HFFc6 (cell line): Measurements from ENCODE around the gene EEFSEC. TPM values are rescaled to one million over a fixed set of nuclear protein-coding genes. Genes with fewer than 3 reads are reported as not detected.

ENCODE experiments used
- DNase-seq: peaks from one replicate; pipeline ENCODE4 v3.0.0-alpha.2; 2018
- H3K27ac Mint-ChIP-seq: 2 replicates; pipeline ENCODE4 v1.8.0; 2020; ENCODE audit warnings: mild to moderate bottlenecking, mixed read lengths
- H3K27me3 Mint-ChIP-seq: 2 replicates; pipeline ENCODE4 v1.8.0; 2021; ENCODE audit warnings: mild to moderate bottlenecking, moderate library complexity, mixed read lengths; ENCODE audit not compliant: insufficient read depth
- H3K36me3 Mint-ChIP-seq: 2 replicates; pipeline ENCODE4 v1.8.0; 2021; ENCODE audit warnings: low read depth, mixed read lengths
- H3K4me1 Mint-ChIP-seq: 2 replicates; pipeline ENCODE4 v1.8.0; 2020; ENCODE audit warnings: low read depth, mixed read lengths
- H3K4me3 Mint-ChIP-seq: 2 replicates; pipeline ENCODE4 v1.8.0; 2020; ENCODE audit warnings: mild to moderate bottlenecking, moderate library complexity, mixed read lengths
- H3K9me3 Mint-ChIP-seq: 2 replicates; pipeline ENCODE4 v1.8.0; 2020; ENCODE audit warnings: mild to moderate bottlenecking, mixed read lengths
- total RNA-seq, 6 experiments: library from RNA; stranded (reverse); fragmentation: NEBNext Ultra II Directional; extraction: Animal tissue kit (Norgen Biotek cat#: 25700); gene quantifications; 2 replicates in 1 of 6; 3 replicates in 5 of 6; pipeline ENCODE4 v1.2.3, GENCODE V29; 2021
- TF ChIP-seq, protein P1 (sequence below): fragments of 200-600 bp; sonication (generic); IDR thresholded peaks from 2 replicates; pipeline ENCODE4 v1.5.0; 2021; ENCODE audit warnings: antibody characterized with exemption, mild to moderate bottlenecking

The EEFSEC gene
- total RNA-seq, 6 experiments from 2014 or later: 8.2 to 11.6 (median 11.0) TPM

DNA sequence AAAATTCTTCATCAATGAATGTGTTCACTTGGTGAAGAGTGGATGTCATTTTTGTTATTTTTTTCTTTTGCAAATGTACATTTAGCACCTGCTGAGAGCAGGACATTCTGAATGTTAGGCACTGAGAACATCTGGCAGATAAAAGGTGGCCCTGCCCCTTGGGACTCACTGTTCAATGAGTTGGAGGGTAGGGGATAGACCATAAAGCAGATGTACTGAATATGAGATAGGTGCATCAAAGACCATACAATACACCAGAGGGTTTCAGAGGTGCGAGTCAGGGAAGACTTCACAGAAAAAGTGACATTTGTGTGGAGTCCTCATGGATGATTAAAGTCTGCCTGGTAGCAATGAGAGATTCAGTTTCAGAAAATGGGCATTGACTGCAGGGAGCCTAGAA, 34.2 kb downstream of the EEFSEC start:
- no peak overlapping the region for H3K27ac Mint-ChIP-seq
- H3K4me3 Mint-ChIP-seq: no peak overlapping the region
- DNase-seq: no peak
- no peaks in the 10 kb centered on the region for H3K9me3 Mint-ChIP-seq
- TF ChIP-seq, protein P1, sequence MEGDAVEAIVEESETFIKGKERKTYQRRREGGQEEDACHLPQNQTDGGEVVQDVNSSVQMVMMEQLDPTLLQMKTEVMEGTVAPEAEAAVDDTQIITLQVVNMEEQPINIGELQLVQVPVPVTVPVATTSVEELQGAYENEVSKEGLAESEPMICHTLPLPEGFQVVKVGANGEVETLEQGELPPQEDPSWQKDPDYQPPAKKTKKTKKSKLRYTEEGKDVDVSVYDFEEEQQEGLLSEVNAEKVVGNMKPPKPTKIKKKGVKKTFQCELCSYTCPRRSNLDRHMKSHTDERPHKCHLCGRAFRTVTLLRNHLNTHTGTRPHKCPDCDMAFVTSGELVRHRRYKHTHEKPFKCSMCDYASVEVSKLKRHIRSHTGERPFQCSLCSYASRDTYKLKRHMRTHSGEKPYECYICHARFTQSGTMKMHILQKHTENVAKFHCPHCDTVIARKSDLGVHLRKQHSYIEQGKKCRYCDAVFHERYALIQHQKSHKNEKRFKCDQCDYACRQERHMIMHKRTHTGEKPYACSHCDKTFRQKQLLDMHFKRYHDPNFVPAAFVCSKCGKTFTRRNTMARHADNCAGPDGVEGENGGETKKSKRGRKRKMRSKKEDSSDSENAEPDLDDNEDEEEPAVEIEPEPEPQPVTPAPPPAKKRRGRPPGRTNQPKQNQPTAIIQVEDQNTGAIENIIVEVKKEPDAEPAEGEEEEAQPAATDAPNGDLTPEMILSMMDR: no peak
- H3K36me3 Mint-ChIP-seq: no peaks in the 10 kb centered on the region
- H3K4me1 Mint-ChIP-seq: peaks cover 30% of the 10 kb centered on the region
- no peaks in the 10 kb centered on the region; the same call in 1 of the 2 replicates for H3K27me3 Mint-ChIP-seq

DNA sequence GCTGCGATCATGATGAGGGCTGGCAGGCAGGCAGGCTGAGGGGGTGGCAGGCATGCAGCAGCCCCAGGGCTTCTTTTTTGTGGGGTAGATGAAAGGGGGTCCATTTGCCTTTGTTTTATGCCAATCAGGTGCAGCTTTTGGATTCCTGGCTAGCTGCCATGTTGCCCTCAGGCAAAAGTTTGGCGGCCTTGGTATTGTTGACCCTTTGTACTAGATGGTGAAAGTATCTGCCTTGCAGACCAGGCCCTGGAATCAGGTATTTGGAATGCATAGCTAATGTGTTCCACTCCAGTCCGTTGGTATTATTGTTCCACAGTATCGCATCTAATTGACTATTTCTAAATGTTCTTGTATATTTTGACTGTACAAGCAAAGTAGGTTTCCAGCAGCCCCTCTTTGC, 35.0 kb downstream of the EEFSEC start:
- H3K9me3 Mint-ChIP-seq: no peaks in the 10 kb centered on the region
- no peak overlapping the region for H3K27ac Mint-ChIP-seq
- H3K36me3 Mint-ChIP-seq: no peaks in the 10 kb centered on the region
- H3K4me1 Mint-ChIP-seq: peaks cover 30% of the 10 kb centered on the region
- no peaks in the 10 kb centered on the region; the same call in 1 of the 2 replicates for H3K27me3 Mint-ChIP-seq
- H3K4me3 Mint-ChIP-seq: no peak overlapping the region
- TF ChIP-seq, protein P1: no peak
- DNase-seq: no peak

DNA sequence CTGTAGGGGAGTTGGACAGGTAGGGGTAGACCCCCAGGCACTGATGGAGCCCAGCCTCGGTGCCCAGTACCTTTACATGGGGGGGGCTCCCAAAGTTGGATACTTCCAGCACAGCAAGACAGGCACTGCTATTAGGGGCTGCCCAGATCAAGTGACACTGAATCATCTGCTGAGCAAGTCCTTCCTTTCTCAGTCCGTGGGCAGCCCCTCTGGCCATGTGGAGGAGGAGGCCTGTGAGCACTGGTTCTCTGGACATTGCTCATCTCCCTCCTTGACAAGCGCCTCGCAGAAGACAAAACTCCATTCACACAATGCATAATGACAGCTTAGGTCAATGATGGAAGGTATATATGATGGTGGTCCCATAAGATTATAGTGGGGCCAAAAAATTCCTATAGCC, 35.7 kb downstream of the EEFSEC start:
- DNase-seq: no peak
- TF ChIP-seq, protein P1: no peak
- H3K4me3 Mint-ChIP-seq: no peak overlapping the region

DNA sequence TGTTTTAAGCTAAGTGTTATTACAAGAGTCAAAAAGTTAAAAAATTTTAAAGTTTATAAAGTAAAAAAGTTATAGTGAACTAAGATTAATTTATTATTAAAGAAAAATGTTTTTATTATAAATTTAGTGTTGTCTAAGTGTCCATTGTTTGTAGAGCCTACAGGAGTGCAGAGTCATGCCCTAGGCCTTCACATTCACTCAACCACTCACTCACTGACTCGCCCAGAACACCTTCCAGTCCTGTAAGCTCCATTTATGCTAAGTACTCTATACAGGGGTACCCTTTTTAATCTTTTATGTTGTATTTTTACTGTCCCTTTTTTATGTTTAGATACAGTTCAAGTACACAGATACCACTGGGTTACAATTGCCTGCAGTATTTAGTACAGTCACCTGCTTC, 37.2 kb downstream of the EEFSEC start:
- no peak overlapping the region for H3K4me3 Mint-ChIP-seq
- no peaks in the 10 kb centered on the region for H3K9me3 Mint-ChIP-seq
- H3K27ac Mint-ChIP-seq: peak overlapping the region; percentile 52; the same call in 1 of the 2 replicates
- DNase-seq: peak; percentile 38
- no peaks in the 10 kb centered on the region for H3K36me3 Mint-ChIP-seq
- no peaks in the 10 kb centered on the region; the same call in 1 of the 2 replicates for H3K27me3 Mint-ChIP-seq
- H3K4me1 Mint-ChIP-seq: peaks cover 30% of the 10 kb centered on the region
- TF ChIP-seq, protein P1: no peak

More for the DNA sequence above, 35.7 kb downstream of the EEFSEC start:
- H3K27me3 Mint-ChIP-seq: no peaks in the 10 kb centered on the region; the same call in 1 of the 2 replicates
- H3K27ac Mint-ChIP-seq: no peak overlapping the region
- H3K36me3 Mint-ChIP-seq: no peaks in the 10 kb centered on the region
- H3K9me3 Mint-ChIP-seq: no peaks in the 10 kb centered on the region
- H3K4me1 Mint-ChIP-seq: peaks cover 30% of the 10 kb centered on the region

DNA sequence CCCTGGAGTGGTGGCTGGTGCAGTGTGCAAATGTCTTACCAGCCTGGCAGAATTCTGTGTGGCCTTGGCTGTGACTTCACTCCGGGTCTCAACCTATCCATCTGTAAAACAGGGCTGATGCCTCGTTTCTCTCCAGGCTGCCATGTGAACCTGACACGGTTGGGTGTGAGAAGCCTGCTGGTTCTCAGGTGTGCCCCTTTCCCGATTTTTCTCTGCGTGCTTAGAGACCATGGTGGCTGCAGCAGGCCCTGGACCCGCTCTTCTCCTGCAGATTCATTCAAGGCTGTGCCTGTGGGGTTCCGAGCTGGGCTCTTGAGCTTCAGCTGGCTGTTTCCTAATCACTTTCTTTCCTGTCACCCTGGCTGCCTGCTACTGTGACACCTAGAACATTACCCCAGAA, 38.9 kb downstream of the EEFSEC start:
- H3K4me3 Mint-ChIP-seq: no peak overlapping the region
- H3K4me1 Mint-ChIP-seq: peaks cover 30% of the 10 kb centered on the region
- H3K9me3 Mint-ChIP-seq: no peaks in the 10 kb centered on the region
- no peaks in the 10 kb centered on the region for H3K36me3 Mint-ChIP-seq
- TF ChIP-seq, protein P1: no peak
- no peaks in the 10 kb centered on the region; the same call in 1 of the 2 replicates for H3K27me3 Mint-ChIP-seq
- H3K27ac Mint-ChIP-seq: no peak overlapping the region
- DNase-seq: no peak

DNA sequence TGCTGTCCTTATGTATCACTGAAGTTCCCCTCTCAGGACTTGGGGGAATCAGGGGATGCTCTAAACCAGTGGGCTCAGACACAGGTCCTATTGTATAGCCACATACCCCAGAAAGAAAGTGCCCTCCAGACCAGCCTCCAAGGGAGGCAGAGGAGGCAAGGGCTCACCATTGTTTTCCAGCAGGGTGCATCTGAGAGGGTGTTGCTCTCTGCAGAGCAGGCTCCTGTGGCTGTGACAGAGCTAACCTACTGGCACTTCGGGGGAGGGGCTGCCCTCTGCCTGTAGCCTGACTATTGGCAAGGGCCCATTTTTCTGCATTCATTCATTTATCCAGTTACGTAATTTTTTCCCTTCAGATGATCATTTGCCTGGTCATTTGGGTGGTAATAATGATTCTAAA, 39.9 kb downstream of the EEFSEC start:
- Mint-ChIP-seq H3K27me3 (no peaks in the 10 kb centered on the region; the same call in 1 of the 2 replicates), H3K27ac (no peak overlapping the region), H3K4me3 (no peak overlapping the region), H3K9me3 (no peaks in the 10 kb centered on the region), H3K4me1 (peaks cover 28% of the 10 kb centered on the region), H3K36me3 (no peaks in the 10 kb centered on the region)
- TF ChIP-seq, protein P1: no peak
- DNase-seq: no peak
